ENCODE data around the gene ADAMTS4.

The ADAMTS4 gene

GRCh38 chr1:161174911-161175310 is 23.9 kb downstream of the ADAMTS4 start:
- DNase-seq (ENCODE audit: low spot score), result no peak

- DNase-seq (ENCODE audit: low spot score), result no peak
These were observed 25.1 kb downstream of the ADAMTS4 start for GRCh38 chr1:161173711-161174110.

GRCh38 chr1:161172776-161173376 is 26.0 kb downstream of the ADAMTS4 start:
- DNase-seq (ENCODE audit: low spot score), result no peak

- DNase-seq (ENCODE audit: low spot score), result no peak
These were observed 26.5 kb downstream of the ADAMTS4 start for GRCh38 chr1:161172349-161172748.

- DNase-seq (ENCODE audit: low spot score), result no peak
These were observed 27.2 kb downstream of the ADAMTS4 start for GRCh38 chr1:161171696-161172095.

GRCh38 chr1:161171191-161171590 is 27.7 kb downstream of the ADAMTS4 start:
- no peak for DNase-seq (ENCODE audit: low spot score)

GRCh38 chr1:161168906-161169305 is 29.9 kb downstream of the ADAMTS4 start:
- no peak for DNase-seq (ENCODE audit: low spot score)

GRCh38 chr1:161166669-161167548 is 31.9 kb downstream of the ADAMTS4 start:
- no peak for DNase-seq (ENCODE audit: low spot score)

GRCh38 chr1:161165742-161166668 is 32.8 kb downstream of the ADAMTS4 start, which contains the start of gene PPOX:
TSS of gene PPOX (plus strand) at chr1:161166426. CDS start at chr1:161166848, 422 bp downstream.
- DNase-seq (ENCODE audit: low spot score), result peak; percentile 99

- DNase-seq (ENCODE audit: low spot score), result no peak
These were observed 33.8 kb downstream of the ADAMTS4 start for GRCh38 chr1:161164901-161165610.

- no peak for DNase-seq (ENCODE audit: low spot score)
These were observed 35.1 kb downstream of the ADAMTS4 start for GRCh38 chr1:161163793-161164192.

GRCh38 chr1:161162806-161163205 is 36.0 kb downstream of the ADAMTS4 start:
- DNase-seq (ENCODE audit: low spot score), result no peak

- DNase-seq (ENCODE audit: low spot score), result no peak
These were observed 36.8 kb downstream of the ADAMTS4 start for GRCh38 chr1:161162052-161162451.

- no peak for DNase-seq (ENCODE audit: low spot score)
These were observed 37.2 kb downstream of the ADAMTS4 start for GRCh38 chr1:161161652-161162051.

GRCh38 chr1:161160671-161161145 is 38.1 kb downstream of the ADAMTS4 start:
- DNase-seq (ENCODE audit: low spot score), result no peak

- no peak for DNase-seq (ENCODE audit: low spot score)
These were observed 39.0 kb downstream of the ADAMTS4 start for GRCh38 chr1:161159913-161160243.

GRCh38 chr1:161159087-161159912 is 39.6 kb downstream of the ADAMTS4 start, which contains the start of gene USP21:
TSS of gene USP21 (plus strand) at chr1:161159500. CDS start at chr1:161160641, 1,141 bp downstream.
- peak; percentile 85 for DNase-seq (ENCODE audit: low spot score)

- no peak for DNase-seq (ENCODE audit: low spot score)
These were observed 40.4 kb downstream of the ADAMTS4 start for GRCh38 chr1:161158316-161159010.

- no peak for DNase-seq (ENCODE audit: low spot score)
These were observed 41.0 kb downstream of the ADAMTS4 start for GRCh38 chr1:161157867-161158266.

Data from kidney capillary endothelial cell (primary cell).